ENCODE data around the gene PSMA3. TPM values are rescaled to one million over a fixed set of nuclear protein-coding genes. Genes with fewer than 3 reads are reported as not detected.

PSMA3 gene
- total and polyA plus RNA-seq, 7 donors, result 136 to 466 (median 235) TPM

GRCh38 chr14:58287607-58288042 is 43.0 kb downstream of the PSMA3 start:
- Histone ChIP-seq H3K9me3 (no peaks in the 10 kb centered on the region), H3K4me1 (peaks cover 19% of the 10 kb centered on the region), H3K4me3 (no peak overlapping the region), H3K27me3 (ENCODE audit: insufficient read depth in 3 of 3, low read length in 2 of 3) (no peaks in the 10 kb centered on the region), H3K36me3 (ENCODE audit: insufficient read depth in 1 of 2, low read depth in 1 of 2) (peaks cover 7 to 97% of the 10 kb centered on the region in 2 donors), H3K27ac (no peak overlapping the region)
- DNase-seq, result no peak
- WGBS, 3 donors, result 43 to 54% (median 52%) methylated on average over 3 of the region's 3 CpGs
- no peak for TF ChIP-seq CTCF (IDR thresholded peaks at IDR 0.05)
- intact Hi-C loops (cut with DNase I), result no loop called here
- ATAC-seq, result no peak

- Histone ChIP-seq H3K9me3 (no peaks in the 10 kb centered on the region), H3K27me3 (ENCODE audit: insufficient read depth in 3 of 3, low read length in 2 of 3) (no peaks in the 10 kb centered on the region), H3K27ac (no peak overlapping the region), H3K4me3 (no peak overlapping the region), H3K4me1 (peaks cover 12% of the 10 kb centered on the region), H3K36me3 (ENCODE audit: insufficient read depth in 1 of 2, low read depth in 1 of 2) (peaks cover 8 to 98% of the 10 kb centered on the region in 2 donors)
- DNase-seq, result no peak
- WGBS, 3 donors, result 69 to 80% (median 72%) methylated on average over 3 of the region's 3 CpGs
- intact Hi-C loops (cut with DNase I), result no loop called here
- ATAC-seq, result no peak
- TF ChIP-seq CTCF (IDR thresholded peaks at IDR 0.05), result no peak
Measured at GRCh38 chr14:58288106-58288792, 43.6 kb downstream of the PSMA3 start.

GRCh38 chr14:58291646-58292045 is 47.0 kb downstream of the PSMA3 start:
- Histone ChIP-seq H3K4me3 (no peak overlapping the region), H3K9me3 (no peaks in the 10 kb centered on the region), H3K4me1 (peaks cover 27% of the 10 kb centered on the region), H3K27ac (peak overlapping the region; percentile 10), H3K36me3 (ENCODE audit: insufficient read depth in 1 of 2, low read depth in 1 of 2) (peaks cover 6 to 85% of the 10 kb centered on the region in 2 donors), H3K27me3 (ENCODE audit: insufficient read depth in 3 of 3, low read length in 2 of 3) (no peaks in the 10 kb centered on the region)
- WGBS, 3 donors, result 67 to 75% (median 73%) methylated on average over 5 of the region's 5 CpGs
- no peak for DNase-seq
- ATAC-seq, result no peak
- intact Hi-C loops (cut with DNase I), result no loop called here
- no peak for TF ChIP-seq CTCF (IDR thresholded peaks at IDR 0.05)

DNA sequence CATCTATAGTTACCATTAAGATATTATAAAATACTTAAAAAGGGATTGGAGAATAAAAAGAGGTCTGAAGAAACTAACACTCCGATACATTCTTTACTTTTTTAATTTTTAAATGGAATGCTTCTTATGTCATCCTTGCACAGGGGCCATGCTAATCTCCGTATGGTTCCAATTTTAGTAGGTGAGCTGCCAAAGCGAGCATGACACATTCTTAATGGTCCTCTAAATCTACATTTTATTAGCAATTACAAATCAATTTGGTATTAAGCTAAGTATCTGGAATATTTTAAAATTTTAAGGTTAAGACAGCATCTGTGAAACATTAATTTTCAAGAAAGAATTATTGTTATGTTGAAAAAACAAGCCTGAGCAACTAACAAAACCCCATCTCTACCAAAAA is 47.5 kb downstream of the PSMA3 start:
- Histone ChIP-seq H3K9me3 (no peaks in the 10 kb centered on the region), H3K27ac (peak overlapping the region; percentile 10), H3K36me3 (ENCODE audit: insufficient read depth in 1 of 2, low read depth in 1 of 2) (peaks cover 6 to 81% of the 10 kb centered on the region in 2 donors), H3K27me3 (ENCODE audit: insufficient read depth in 3 of 3, low read length in 2 of 3) (no peaks in the 10 kb centered on the region), H3K4me1 (peaks cover 28% of the 10 kb centered on the region), H3K4me3 (no peak overlapping the region)
- no peak for ATAC-seq
- no peak for DNase-seq
- WGBS, 3 donors, result 69 to 72% (median 71%) methylated on average over 3 of the region's 3 CpGs
- TF ChIP-seq CTCF (IDR thresholded peaks at IDR 0.05), result no peak
- intact Hi-C loops (cut with DNase I), result no loop called here

DNA sequence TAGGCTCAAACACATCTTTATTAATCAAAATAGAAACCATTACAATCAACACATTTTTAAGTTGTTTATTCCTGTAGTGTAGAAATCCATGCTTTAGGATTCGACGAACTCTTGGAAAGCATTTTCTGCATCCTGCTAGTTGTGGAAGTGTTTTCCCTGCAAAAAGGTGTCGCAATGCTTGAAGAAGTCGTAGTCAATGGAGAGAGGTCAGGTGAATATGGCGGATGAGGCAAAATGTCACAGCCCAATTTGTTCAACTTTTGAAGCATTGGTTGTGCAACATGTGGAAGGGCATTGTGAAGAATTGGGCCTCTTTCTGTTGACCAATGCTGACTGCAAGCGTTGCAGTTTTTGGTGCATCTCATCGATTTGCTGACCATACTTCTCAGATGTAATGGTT is 49.6 kb downstream of the PSMA3 start:
- intact Hi-C loops (cut with DNase I), result no loop called here
- H3K27ac ChIP-seq, result no peak overlapping the region
- TF ChIP-seq CTCF (IDR thresholded peaks at IDR 0.05), result no peak
- H3K4me1 ChIP-seq, result peaks cover 28% of the 10 kb centered on the region
- no peaks in the 10 kb centered on the region for H3K9me3 ChIP-seq
- DNase-seq (no peak), ATAC-seq (no peak)
- H3K4me3 ChIP-seq, result no peak overlapping the region
- 97 to 99% (median 97%) methylated on average over 7 of the region's 7 CpGs for WGBS, 3 donors
- H3K36me3 ChIP-seq (ENCODE audit: insufficient read depth in 1 of 2, low read depth in 1 of 2), result peaks cover 6 to 61% of the 10 kb centered on the region in 2 donors
- H3K27me3 ChIP-seq (ENCODE audit: insufficient read depth in 3 of 3, low read length in 2 of 3), result no peaks in the 10 kb centered on the region
